Parathyroid adenoma (tissue), 2 donors: ENCODE results near the gene GP9.

Source experiments
- H2AFZ ChIP-seq: fragments of 300-600 bp; sonication (generic); one replicate; pipeline ENCODE4 v1.7.0; 2017; ENCODE audit warnings: antibody characterized with exemption, mild to moderate bottlenecking
- H3K27ac ChIP-seq: fragments of 300-600 bp; sonication (generic); one replicate; pipeline ENCODE4 v1.7.0; 2017
- H3K27me3 ChIP-seq: fragments of 300-600 bp; sonication (generic); one replicate; pipeline ENCODE4 v1.7.0; 2017; ENCODE audit warnings: low read length; ENCODE audit not compliant: control insufficient read depth, insufficient read depth
- H3K36me3 ChIP-seq: fragments of 300-600 bp; sonication (generic); one replicate; pipeline ENCODE4 v1.7.0; 2017; ENCODE audit warnings: low read length; ENCODE audit not compliant: control insufficient read depth, insufficient read depth
- H3K4me1 ChIP-seq: fragments of 300-600 bp; sonication (generic); one replicate; pipeline ENCODE4 v1.7.0; 2017; ENCODE audit warnings: control low read depth
- H3K4me2 ChIP-seq: fragments of 300-600 bp; sonication (generic); one replicate; pipeline ENCODE4 v1.7.0; 2017; ENCODE audit warnings: low read length
- H3K4me3 ChIP-seq: fragments of 300-600 bp; sonication (generic); one replicate; pipeline ENCODE4 v1.7.0; 2017; ENCODE audit warnings: low read depth, low read length
- H3K79me2 ChIP-seq: fragments of 300-600 bp; sonication (generic); one replicate; pipeline ENCODE4 v1.7.0; 2017; ENCODE audit warnings: control low read depth
- H3K9ac ChIP-seq: fragments of 300-600 bp; sonication (generic); one replicate; pipeline ENCODE4 v1.7.0; 2017; ENCODE audit warnings: mild to moderate bottlenecking
- H3K9me3 ChIP-seq: fragments of 300-600 bp; sonication (generic); one replicate; pipeline ENCODE4 v1.7.0; 2017; ENCODE audit warnings: low read length; ENCODE audit not compliant: control insufficient read depth
- CTCF ChIP-seq: fragments of 300-600 bp; sonication (generic); IDR thresholded peaks from one replicate; pipeline ENCODE4 v1.7.0; 2017; ENCODE audit warnings: antibody characterized with exemption, mild to moderate bottlenecking
- donor health status: primary hyperparathyroidism.

The GP9 gene

GRCh38 chr3:129033633-129034321, 26.8 kb upstream of the GP9 start:
- Histone ChIP-seq H3K4me1 (no peaks in the 10 kb centered on the region), H3K27ac (no peak overlapping the region)

GRCh38 chr3:129034642-129035041, 25.9 kb upstream of the GP9 start:
- Histone ChIP-seq H3K36me3 (no peaks in the 10 kb centered on the region), H3K27me3 (no peaks in the 10 kb centered on the region), H3K27ac (no peak overlapping the region)

More at GRCh38 chr3:129033633-129034321, 26.8 kb upstream of the GP9 start:
- no peaks in the 10 kb centered on the region for H3K27me3 ChIP-seq
- H3K9ac ChIP-seq, result no peak overlapping the region
- no peaks in the 10 kb centered on the region for H3K36me3 ChIP-seq
- H3K4me3 ChIP-seq, result no peak overlapping the region
- TF ChIP-seq CTCF, result no peak
- H3K79me2 ChIP-seq, result no peaks in the 10 kb centered on the region
- no peak overlapping the region for H2AFZ ChIP-seq
- H3K4me2 ChIP-seq, result no peak overlapping the region
- no peaks in the 10 kb centered on the region for H3K9me3 ChIP-seq

GRCh38 chr3:129035360-129036221, 25.0 kb upstream of the GP9 start:
- Histone ChIP-seq H2AFZ (no peak overlapping the region), H3K27me3 (no peaks in the 10 kb centered on the region), H3K9ac (no peak overlapping the region), H3K4me3 (no peak overlapping the region), H3K4me1 (no peaks in the 10 kb centered on the region), H3K9me3 (no peaks in the 10 kb centered on the region), H3K79me2 (no peaks in the 10 kb centered on the region), H3K4me2 (no peak overlapping the region), H3K27ac (no peak overlapping the region), H3K36me3 (no peaks in the 10 kb centered on the region)
- no peak for TF ChIP-seq CTCF

More at GRCh38 chr3:129034642-129035041, 25.9 kb upstream of the GP9 start:
- Histone ChIP-seq H3K9me3 (no peaks in the 10 kb centered on the region), H2AFZ (no peak overlapping the region), H3K4me1 (no peaks in the 10 kb centered on the region), H3K9ac (no peak overlapping the region), H3K4me3 (no peak overlapping the region), H3K79me2 (no peaks in the 10 kb centered on the region), H3K4me2 (no peak overlapping the region)
- TF ChIP-seq CTCF, result no peak

- Histone ChIP-seq H3K4me2 (no peak overlapping the region), H2AFZ (no peak overlapping the region), H3K9ac (no peak overlapping the region), H3K9me3 (no peaks in the 10 kb centered on the region), H3K36me3 (no peaks in the 10 kb centered on the region), H3K4me3 (no peak overlapping the region), H3K27me3 (no peaks in the 10 kb centered on the region), H3K79me2 (no peaks in the 10 kb centered on the region), H3K4me1 (no peaks in the 10 kb centered on the region), H3K27ac (no peak overlapping the region)
- TF ChIP-seq CTCF, result no peak
Measured at GRCh38 chr3:129036222-129037092, 24.1 kb upstream of the GP9 start.
